ENCODE results near the gene TIGAR. TPM values are rescaled to one million over a fixed set of nuclear protein-coding genes. Genes with fewer than 3 reads are reported as not detected.

TIGAR gene
- total RNA-seq, 1 donor from 2014 or later = 18.3 TPM

DNA sequence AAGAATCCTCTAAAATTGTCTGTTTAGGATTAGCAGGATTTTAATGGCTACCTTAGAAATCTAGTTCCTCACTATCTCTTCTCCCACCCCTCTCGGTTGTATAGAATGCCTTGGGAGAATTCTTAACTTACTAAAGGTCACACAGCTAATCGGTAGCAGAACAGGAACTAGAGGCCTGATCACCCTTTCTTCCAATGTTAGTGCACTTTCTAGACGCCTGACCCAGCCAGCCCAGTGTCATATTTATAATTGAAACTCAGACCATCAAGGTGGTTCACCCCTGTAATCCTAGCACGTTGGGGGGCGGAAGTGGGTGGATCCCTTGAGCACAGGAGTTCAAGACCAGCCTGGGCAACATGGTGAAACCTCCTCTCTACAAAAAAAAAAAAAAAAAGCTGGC is 1.7 kb downstream of the TIGAR start:
- TF ChIP-seq, protein P1, sequence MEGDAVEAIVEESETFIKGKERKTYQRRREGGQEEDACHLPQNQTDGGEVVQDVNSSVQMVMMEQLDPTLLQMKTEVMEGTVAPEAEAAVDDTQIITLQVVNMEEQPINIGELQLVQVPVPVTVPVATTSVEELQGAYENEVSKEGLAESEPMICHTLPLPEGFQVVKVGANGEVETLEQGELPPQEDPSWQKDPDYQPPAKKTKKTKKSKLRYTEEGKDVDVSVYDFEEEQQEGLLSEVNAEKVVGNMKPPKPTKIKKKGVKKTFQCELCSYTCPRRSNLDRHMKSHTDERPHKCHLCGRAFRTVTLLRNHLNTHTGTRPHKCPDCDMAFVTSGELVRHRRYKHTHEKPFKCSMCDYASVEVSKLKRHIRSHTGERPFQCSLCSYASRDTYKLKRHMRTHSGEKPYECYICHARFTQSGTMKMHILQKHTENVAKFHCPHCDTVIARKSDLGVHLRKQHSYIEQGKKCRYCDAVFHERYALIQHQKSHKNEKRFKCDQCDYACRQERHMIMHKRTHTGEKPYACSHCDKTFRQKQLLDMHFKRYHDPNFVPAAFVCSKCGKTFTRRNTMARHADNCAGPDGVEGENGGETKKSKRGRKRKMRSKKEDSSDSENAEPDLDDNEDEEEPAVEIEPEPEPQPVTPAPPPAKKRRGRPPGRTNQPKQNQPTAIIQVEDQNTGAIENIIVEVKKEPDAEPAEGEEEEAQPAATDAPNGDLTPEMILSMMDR (IDR thresholded peaks at IDR 0.05; ENCODE audit: insufficient read depth, low read length, poor library complexity, severe bottlenecking) = no peak
- no peaks in the 10 kb centered on the region for H3K36me3 ChIP-seq (ENCODE audit: control insufficient read depth, insufficient read depth, low read length)
- H3K4me3 ChIP-seq (ENCODE audit: low read depth, low read length) = no peak overlapping the region
- no peaks in the 10 kb centered on the region for H3K27me3 ChIP-seq (ENCODE audit: control insufficient read depth, insufficient read depth, low read length)
- DNase-seq (ENCODE audit: low read depth) = no peak

DNA sequence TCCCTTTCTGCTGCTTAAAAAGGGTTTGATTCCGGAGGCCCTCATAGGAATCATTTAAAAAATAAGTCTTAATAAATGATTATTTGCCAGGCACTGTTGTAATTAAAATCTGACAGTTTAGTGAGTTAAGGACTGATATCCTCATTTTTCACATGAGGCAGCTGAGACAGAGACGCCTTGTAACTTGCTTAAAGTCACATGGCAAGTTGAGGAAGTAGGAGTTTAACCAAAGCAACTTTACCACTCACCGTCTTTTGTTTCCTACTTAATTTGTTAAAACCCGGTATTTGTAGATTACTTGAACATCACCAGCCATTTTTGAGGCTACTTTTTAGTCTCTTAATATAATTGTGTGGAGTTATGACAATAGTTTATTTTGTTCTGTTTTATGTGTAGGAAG is 2.4 kb downstream of the TIGAR start:
- TF ChIP-seq, protein P1 (IDR thresholded peaks at IDR 0.05; ENCODE audit: insufficient read depth, low read length, poor library complexity, severe bottlenecking) = no peak
- H3K4me3 ChIP-seq (ENCODE audit: low read depth, low read length) = no peak overlapping the region
- H3K27me3 ChIP-seq (ENCODE audit: control insufficient read depth, insufficient read depth, low read length) = no peaks in the 10 kb centered on the region
- no peaks in the 10 kb centered on the region for H3K36me3 ChIP-seq (ENCODE audit: control insufficient read depth, insufficient read depth, low read length)
- no peak for DNase-seq (ENCODE audit: low read depth)

DNA sequence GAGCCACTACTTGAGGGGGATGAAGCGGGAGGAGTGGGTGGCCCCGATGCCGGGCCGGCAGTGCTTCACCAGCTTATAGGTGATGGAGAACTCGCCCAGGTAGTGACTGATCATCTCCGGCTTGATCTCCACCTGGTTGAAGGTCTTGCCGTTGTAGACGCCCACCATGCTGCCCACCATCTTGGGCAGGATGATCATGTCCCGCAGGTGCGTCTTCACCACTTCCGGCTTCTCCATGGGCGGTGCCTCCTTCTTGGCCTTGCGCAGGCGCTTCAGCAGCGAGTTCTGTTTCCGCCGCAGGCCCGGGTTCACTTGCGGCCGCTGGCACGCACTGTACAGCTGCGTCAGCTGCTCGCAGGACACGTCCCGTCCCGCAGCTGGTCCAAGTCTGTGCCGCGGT is 3.4 kb downstream of the TIGAR start:
- TF ChIP-seq, protein P1 (IDR thresholded peaks at IDR 0.05; ENCODE audit: insufficient read depth, low read length, poor library complexity, severe bottlenecking) = no peak
- H3K27me3 ChIP-seq (ENCODE audit: control insufficient read depth, insufficient read depth, low read length) = no peaks in the 10 kb centered on the region
- no peak overlapping the region for H3K4me3 ChIP-seq (ENCODE audit: low read depth, low read length)
- no peak for DNase-seq (ENCODE audit: low read depth)
- no peaks in the 10 kb centered on the region for H3K36me3 ChIP-seq (ENCODE audit: control insufficient read depth, insufficient read depth, low read length)

DNA sequence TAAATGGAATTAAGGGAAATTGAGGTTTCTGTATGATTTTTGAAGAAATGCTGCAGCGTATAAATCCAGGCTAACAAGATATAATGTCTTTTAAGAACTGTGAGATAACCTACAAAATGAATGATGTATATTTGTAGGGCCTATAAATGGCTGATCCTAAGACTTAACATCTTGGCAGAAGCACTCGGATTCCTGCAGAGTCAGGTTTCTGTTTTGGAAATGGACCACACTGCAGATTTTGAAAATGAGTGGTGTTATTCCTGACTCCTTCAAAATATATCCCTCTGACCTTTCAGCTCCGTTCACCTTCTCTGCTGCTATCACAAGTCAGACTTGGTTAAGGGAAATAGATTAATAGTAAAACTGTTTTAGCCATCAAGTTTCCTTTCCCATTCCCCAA is 5.0 kb downstream of the TIGAR start:
- Histone ChIP-seq H3K4me3 (ENCODE audit: low read depth, low read length) (no peak overlapping the region), H3K27me3 (ENCODE audit: control insufficient read depth, insufficient read depth, low read length) (no peaks in the 10 kb centered on the region), H3K36me3 (ENCODE audit: control insufficient read depth, insufficient read depth, low read length) (no peaks in the 10 kb centered on the region)
- DNase-seq (ENCODE audit: low read depth) = no peak
- TF ChIP-seq, protein P1 (IDR thresholded peaks at IDR 0.05; ENCODE audit: insufficient read depth, low read length, poor library complexity, severe bottlenecking) = no peak

DNA sequence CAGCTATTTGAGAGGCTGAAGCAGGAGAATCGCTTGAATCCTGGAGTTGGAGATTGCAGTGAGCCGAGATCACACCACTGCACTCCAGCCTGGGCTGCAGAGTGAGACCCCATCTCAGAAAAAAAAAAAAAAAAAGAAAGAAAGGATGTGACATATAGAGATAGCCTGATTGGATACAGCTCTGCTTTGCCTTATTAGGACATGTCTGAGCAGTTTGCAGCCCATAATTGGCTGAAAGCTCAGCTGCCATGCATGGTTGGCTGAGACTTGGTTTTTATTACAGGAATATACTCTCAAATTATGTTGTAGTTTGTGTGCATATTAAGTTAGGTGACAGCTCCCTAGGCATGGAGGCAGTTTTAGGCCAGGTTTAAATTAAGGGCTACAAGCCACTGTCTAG is 6.3 kb downstream of the TIGAR start:
- Histone ChIP-seq H3K36me3 (ENCODE audit: control insufficient read depth, insufficient read depth, low read length) (no peaks in the 10 kb centered on the region), H3K4me3 (ENCODE audit: low read depth, low read length) (no peak overlapping the region), H3K27me3 (ENCODE audit: control insufficient read depth, insufficient read depth, low read length) (no peaks in the 10 kb centered on the region)
- DNase-seq (ENCODE audit: low read depth) = no peak
- TF ChIP-seq, protein P1 (IDR thresholded peaks at IDR 0.05; ENCODE audit: insufficient read depth, low read length, poor library complexity, severe bottlenecking) = no peak

DNA sequence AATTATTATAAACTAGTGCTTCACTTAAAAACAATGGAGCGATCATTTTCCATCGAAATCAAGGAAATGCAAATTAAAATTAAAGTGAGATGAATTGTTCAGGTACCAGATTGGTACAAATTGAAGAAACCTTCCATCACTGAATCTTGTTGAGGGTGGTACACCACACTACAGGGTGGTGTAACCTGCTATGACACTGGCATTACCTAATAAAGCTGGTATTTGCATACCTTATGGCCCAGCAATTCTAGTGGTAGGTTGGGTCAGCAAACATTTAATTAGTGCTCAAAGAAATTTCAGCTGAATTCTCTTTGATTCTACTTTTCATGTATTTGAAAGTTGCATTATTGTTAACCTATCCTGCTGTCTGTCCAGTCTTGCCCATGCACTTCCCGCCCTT is 9.2 kb downstream of the TIGAR start:
- TF ChIP-seq, protein P1 (IDR thresholded peaks at IDR 0.05; ENCODE audit: insufficient read depth, low read length, poor library complexity, severe bottlenecking) = no peak
- Histone ChIP-seq H3K36me3 (ENCODE audit: control insufficient read depth, insufficient read depth, low read length) (no peaks in the 10 kb centered on the region), H3K27me3 (ENCODE audit: control insufficient read depth, insufficient read depth, low read length) (no peaks in the 10 kb centered on the region), H3K4me3 (ENCODE audit: low read depth, low read length) (no peak overlapping the region)
- DNase-seq (ENCODE audit: low read depth) = no peak

Data from kidney epithelial cell (primary cell).